ENCODE measurements around the gene SYNPO2.

The SYNPO2 gene

GRCh38 chr4:118930255-118930654 is 41.6 kb downstream of the SYNPO2 start:
- no peak for DNase-seq (ENCODE audit: low read depth)

GRCh38 chr4:118931786-118932185 is 43.1 kb downstream of the SYNPO2 start:
- no peak for DNase-seq (ENCODE audit: low read depth)

GRCh38 chr4:118935819-118936218 is 47.2 kb downstream of the SYNPO2 start:
- DNase-seq (ENCODE audit: low read depth): no peak

- no peak for DNase-seq (ENCODE audit: low read depth)
These were observed 47.8 kb downstream of the SYNPO2 start for GRCh38 chr4:118936406-118936805.

GRCh38 chr4:118939169-118939783 is 50.6 kb downstream of the SYNPO2 start:
- DNase-seq (ENCODE audit: low read depth): no peak

- peak; percentile 17 for DNase-seq (ENCODE audit: low read depth)
These were observed 52.5 kb downstream of the SYNPO2 start for GRCh38 chr4:118941149-118941548.

- DNase-seq (ENCODE audit: low read depth): peak; percentile 30
These were observed 53.1 kb downstream of the SYNPO2 start for GRCh38 chr4:118941799-118942198.

- peak; percentile 45 for DNase-seq (ENCODE audit: low read depth)
These were observed 53.8 kb downstream of the SYNPO2 start for GRCh38 chr4:118942465-118942864.

- no peak for DNase-seq (ENCODE audit: low read depth)
These were observed 58.4 kb downstream of the SYNPO2 start for GRCh38 chr4:118947095-118947494.

- DNase-seq (ENCODE audit: low read depth): peak; percentile 36
These were observed 60.0 kb downstream of the SYNPO2 start for GRCh38 chr4:118948545-118949144.

GRCh38 chr4:118950224-118950623 is 61.6 kb downstream of the SYNPO2 start:
- DNase-seq (ENCODE audit: low read depth): no peak

GRCh38 chr4:118950929-118951570 is 62.4 kb downstream of the SYNPO2 start:
- no peak for DNase-seq (ENCODE audit: low read depth)

- peak; percentile 85 for DNase-seq (ENCODE audit: low read depth)
These were observed 64.6 kb downstream of the SYNPO2 start for GRCh38 chr4:118953276-118953675.

GRCh38 chr4:118954246-118954645 is 65.6 kb downstream of the SYNPO2 start:
- peak; percentile 40 for DNase-seq (ENCODE audit: low read depth)

- DNase-seq (ENCODE audit: low read depth): peak; percentile 39
These were observed 66.9 kb downstream of the SYNPO2 start for GRCh38 chr4:118955515-118955914.

- DNase-seq (ENCODE audit: low read depth): no peak
These were observed 69.2 kb downstream of the SYNPO2 start for GRCh38 chr4:118957722-118958445.

- no peak for DNase-seq (ENCODE audit: low read depth)
These were observed 73.9 kb downstream of the SYNPO2 start for GRCh38 chr4:118962540-118962939.

GRCh38 chr4:118964891-118965411 is 76.3 kb downstream of the SYNPO2 start:
- DNase-seq (ENCODE audit: low read depth): no peak

GRCh38 chr4:118967393-118967792 is 78.7 kb downstream of the SYNPO2 start:
- peak; percentile 51 for DNase-seq (ENCODE audit: low read depth)

GRCh38 chr4:118968005-118968404 is 79.4 kb downstream of the SYNPO2 start:
- peak; percentile 70 for DNase-seq (ENCODE audit: low read depth)

GRCh38 chr4:118968813-118969212 is 80.2 kb downstream of the SYNPO2 start:
- no peak for DNase-seq (ENCODE audit: low read depth)

GRCh38 chr4:118969359-118969758 is 80.7 kb downstream of the SYNPO2 start:
- DNase-seq (ENCODE audit: low read depth): peak; percentile 77

GRCh38 chr4:118972167-118972566 is 83.5 kb downstream of the SYNPO2 start:
- DNase-seq (ENCODE audit: low read depth): no peak
